Ovary (tissue), 9 donors: ENCODE measurements around the gene SLC39A5. TPM values are rescaled to one million over a fixed set of nuclear protein-coding genes. Genes with fewer than 3 reads are reported as not detected.

ENCODE experiments used
- polyA plus RNA-seq, 2 donors: library from polyadenylated mRNA; stranded (reverse); fragments of 200-250 nt in 1 of 2; fragments of 350-450 nt in 1 of 2; fragmentation: Illumina TruSeq in 1 of 2; extraction: RNeasy Lipid Tissue Mini Kit (QIAGEN cat#74804) in 1 of 2; gene quantifications; one replicate each; pipeline ENCODE4 v1.2.3, GENCODE V29; 2013 to 2014
- total RNA-seq, 7 donors: library from RNA; depleted of rRNA in 2 of 7; stranded (reverse); fragments of >200 nt in 2 of 7; fragmentation: NEBNext Ultra II Directional in 3 of 7; extraction: Animal tissue kit (Norgen Biotek cat#: 25700) in 3 of 7; gene quantifications; one replicate each; pipeline versions ENCODE4 v1.1.0 to v1.2.4, GENCODE V29; 2016 to 2023
- donor health status: DM: no; HTN: no; CAD: no; lungs with moderate emphysema.
- donor health status: DM: no; HTN: no; CAD: no.
- donor health status: Bipolar disorder and iron deficiency.
- donor health status: DM: yes; HTN: yes; CAD: no.
- donor health status: DM: no; HTN: no; CAD: no.
- donor health status: DM: yes; HTN: yes; CAD: no.

Gene SLC39A5
- total and polyA plus RNA-seq, 9 donors = 0.25 to 0.85 (median 0.67) TPM; not detected in 1

Other genes starting within 250 kb of the SLC39A5 start
- gene SUOX, start 232.8 kb upstream of the SLC39A5 start, total RNA-seq = 10 to 100 TPM; 22.1 to 39.4 (median 31.9) TPM
- gene SUOX, start 232.8 kb upstream of the SLC39A5 start, polyA plus RNA-seq = 10 to 100 TPM; 18.0 to 34.2 TPM
- 10 to 100 TPM in 5 of 7 donors, 1 to 10 TPM in 2; 4.0 to 33.2 (median 20.0) TPM for gene IKZF4, start 209.0 kb upstream of the SLC39A5 start, total RNA-seq
- gene IKZF4, start 209.0 kb upstream of the SLC39A5 start, polyA plus RNA-seq = 10 to 100 TPM in 1 of 2 donors, 1 to 10 TPM in 1; 6.2 to 12.5 TPM
- gene RPS26, start 188.1 kb upstream of the SLC39A5 start, total RNA-seq = 1,000 to 10,000 TPM in 1 of 7 donors, 100 to 1,000 TPM in 2, 10 to 100 TPM in 4; 16.2 to 2,562 (median 59.7) TPM
- gene RPS26, start 188.1 kb upstream of the SLC39A5 start, polyA plus RNA-seq = 1,000 to 10,000 TPM in 1 of 2 donors, 100 to 1,000 TPM in 1; 198 to 1,468 TPM
- gene ERBB3, start 149.9 kb upstream of the SLC39A5 start, total RNA-seq = 10 to 100 TPM in 1 of 7 donors, 1 to 10 TPM in 5, under 1 TPM in 1; 0.72 to 20.6 (median 3.3) TPM
- gene ERBB3, start 149.9 kb upstream of the SLC39A5 start, polyA plus RNA-seq = 1 to 10 TPM; 1.1 to 5.0 TPM
- gene PA2G4, start 125.5 kb upstream of the SLC39A5 start, total RNA-seq = 10 to 100 TPM; 65.6 to 86.2 (median 77.0) TPM
- 100 to 1,000 TPM in 1 of 2 donors, 10 to 100 TPM in 1; 86.5 to 219 TPM for gene PA2G4, start 125.5 kb upstream of the SLC39A5 start, polyA plus RNA-seq
- 1,000 to 10,000 TPM; 6,021 to 8,245 (median 6,510) TPM for gene RPL41, start 113.4 kb upstream of the SLC39A5 start, total RNA-seq
- over 10,000 TPM; 11,306 to 11,451 TPM for gene RPL41, start 113.4 kb upstream of the SLC39A5 start, polyA plus RNA-seq
- 10 to 100 TPM in 4 of 7 donors, 1 to 10 TPM in 3; 1.8 to 14.7 (median 10.7) TPM for gene ZC3H10, start 111.8 kb upstream of the SLC39A5 start, total RNA-seq
- 1 to 10 TPM; 4.4 to 5.2 TPM for gene ZC3H10, start 111.8 kb upstream of the SLC39A5 start, polyA plus RNA-seq
- 100 to 1,000 TPM in 3 of 7 donors, 10 to 100 TPM in 4; 80.3 to 139 (median 97.3) TPM for gene ESYT1, start 101.8 kb upstream of the SLC39A5 start, total RNA-seq
- gene ESYT1, start 101.8 kb upstream of the SLC39A5 start, polyA plus RNA-seq = 100 to 1,000 TPM in 1 of 2 donors, 10 to 100 TPM in 1; 62.3 to 102 TPM
- gene MYL6B, start 77.5 kb upstream of the SLC39A5 start, total RNA-seq = 10 to 100 TPM; 65.9 to 99.2 (median 73.4) TPM
- 10 to 100 TPM; 32.8 to 77.3 TPM for gene MYL6B, start 77.5 kb upstream of the SLC39A5 start, polyA plus RNA-seq
- 1,000 to 10,000 TPM in 5 of 7 donors, 100 to 1,000 TPM in 2; 782 to 1,485 (median 1,329) TPM for gene MYL6, start 71.7 kb upstream of the SLC39A5 start, total RNA-seq
- 1,000 to 10,000 TPM; 1,579 to 3,375 TPM for gene MYL6, start 71.7 kb upstream of the SLC39A5 start, polyA plus RNA-seq
- 100 to 1,000 TPM in 5 of 7 donors, 10 to 100 TPM in 2; 57.9 to 172 (median 117) TPM for gene SMARCC2, start 40.6 kb upstream of the SLC39A5 start, total RNA-seq
- gene SMARCC2, start 40.6 kb upstream of the SLC39A5 start, polyA plus RNA-seq = 100 to 1,000 TPM in 1 of 2 donors, 10 to 100 TPM in 1; 66.4 to 139 TPM
- 10 to 100 TPM; 34.1 to 55.6 (median 40.6) TPM for gene RNF41, start 8.1 kb upstream of the SLC39A5 start, total RNA-seq
- gene RNF41, start 8.1 kb upstream of the SLC39A5 start, polyA plus RNA-seq = 10 to 100 TPM; 29.4 to 45.1 TPM
- 10 to 100 TPM; 19.8 to 43.7 (median 28.9) TPM for gene NABP2, start 5.7 kb upstream of the SLC39A5 start, total RNA-seq
- gene NABP2, start 5.7 kb upstream of the SLC39A5 start, polyA plus RNA-seq = 10 to 100 TPM; 25.0 to 37.5 TPM
- gene ANKRD52, start 28.3 kb downstream of the SLC39A5 start, total RNA-seq = 10 to 100 TPM in 5 of 7 donors, 1 to 10 TPM in 2; 9.1 to 37.7 (median 28.9) TPM
- 10 to 100 TPM; 10.5 to 26.2 TPM for gene ANKRD52, start 28.3 kb downstream of the SLC39A5 start, polyA plus RNA-seq
- gene COQ10A, start 36.9 kb downstream of the SLC39A5 start, total RNA-seq = 10 to 100 TPM; 11.3 to 31.1 (median 14.9) TPM
- gene COQ10A, start 36.9 kb downstream of the SLC39A5 start, polyA plus RNA-seq = 10 to 100 TPM; 13.8 to 20.5 TPM
- gene CS, start 70.3 kb downstream of the SLC39A5 start, total RNA-seq = 100 to 1,000 TPM in 5 of 7 donors, 10 to 100 TPM in 2; 49.6 to 155 (median 137) TPM
- 100 to 1,000 TPM in 1 of 2 donors, 10 to 100 TPM in 1; 48.9 to 237 TPM for gene CS, start 70.3 kb downstream of the SLC39A5 start, polyA plus RNA-seq
- gene CNPY2, start 85.9 kb downstream of the SLC39A5 start, total RNA-seq = 100 to 1,000 TPM in 2 of 7 donors, 10 to 100 TPM in 5; 58.9 to 112 (median 84.9) TPM
- gene CNPY2, start 85.9 kb downstream of the SLC39A5 start, polyA plus RNA-seq = 100 to 1,000 TPM; 107 to 134 TPM
- 100 to 1,000 TPM in 1 of 7 donors, 10 to 100 TPM in 6; 41.0 to 103 (median 74.5) TPM for gene PAN2, start 103.9 kb downstream of the SLC39A5 start, total RNA-seq
- 10 to 100 TPM; 44.2 to 67.2 TPM for gene PAN2, start 103.9 kb downstream of the SLC39A5 start, polyA plus RNA-seq
- under 1 TPM in 2 of 7 donors, not detected in 5; 0.23 to 0.35 TPM for gene IL23A, start 108.8 kb downstream of the SLC39A5 start, total RNA-seq
- gene IL23A, start 108.8 kb downstream of the SLC39A5 start, polyA plus RNA-seq = under 1 TPM in 1 of 2 donors, not detected in 1; 0.16 TPM
- 100 to 1,000 TPM in 3 of 7 donors, 10 to 100 TPM in 4; 81.5 to 161 (median 90.2) TPM for gene STAT2, start 130.1 kb downstream of the SLC39A5 start, total RNA-seq
- 100 to 1,000 TPM in 1 of 2 donors, 10 to 100 TPM in 1; 56.1 to 122 TPM for gene STAT2, start 130.1 kb downstream of the SLC39A5 start, polyA plus RNA-seq
- not detected for gene APOF, start 132.8 kb downstream of the SLC39A5 start, total RNA-seq
- not detected for gene APOF, start 132.8 kb downstream of the SLC39A5 start, polyA plus RNA-seq
- 1 to 10 TPM; 2.1 to 4.5 (median 3.2) TPM for gene TIMELESS, start 219.4 kb downstream of the SLC39A5 start, total RNA-seq
- gene TIMELESS, start 219.4 kb downstream of the SLC39A5 start, polyA plus RNA-seq = 1 to 10 TPM; 2.9 to 6.4 TPM
- gene MIP, start 224.6 kb downstream of the SLC39A5 start, total RNA-seq = under 1 TPM in 1 of 7 donors, not detected in 6; 0.23 TPM
- not detected for gene MIP, start 224.6 kb downstream of the SLC39A5 start, polyA plus RNA-seq
- 1 to 10 TPM; 1.4 to 4.1 (median 3.2) TPM for gene SPRYD4, start 238.5 kb downstream of the SLC39A5 start, total RNA-seq
- gene SPRYD4, start 238.5 kb downstream of the SLC39A5 start, polyA plus RNA-seq = 1 to 10 TPM; 2.0 to 2.7 TPM